GM19438 (cell line): ENCODE measurements around the gene ZNF143.
A peak's percentile ranks its signal among the peaks of the same experiment; 100 is the strongest.

ENCODE experiments used
- ATAC-seq: cut with Tn5 transposase; IDR thresholded peaks from one replicate; pipeline ENCODE4 v1.9.1; 2021; ENCODE audit warnings: low read depth; ENCODE audit not compliant: unreplicated experiment

ZNF143 gene

GRCh38 chr11:9573052-9573774, 112.4 kb downstream of the ZNF143 start, which contains the start of gene WEE1:
WEE1 (plus strand) TSS chr11:9573670; CDS start chr11:9573934, 264 bp downstream.
- ATAC-seq, result peak; percentile 78

- ATAC-seq, result peak; percentile 0
Observed at GRCh38 chr11:9573775-9574621, 113.2 kb downstream of the ZNF143 start.

- no peak for ATAC-seq
Observed at GRCh38 chr11:9574622-9575259, 113.9 kb downstream of the ZNF143 start.

GRCh38 chr11:9575260-9576240, 114.7 kb downstream of the ZNF143 start:
- no peak for ATAC-seq

- no peak for ATAC-seq
Observed at GRCh38 chr11:9576701-9577381, 116.0 kb downstream of the ZNF143 start.

- no peak for ATAC-seq
Observed at GRCh38 chr11:9577556-9577955, 116.7 kb downstream of the ZNF143 start.
